Posterior cingulate gyrus (tissue), 11 donors: ENCODE measurements around the gene CDHR3.

Experiments used
- DNase-seq, 10 donors: peaks; one replicate each; pipeline versions ENCODE4 v3.0.0 to v3.0.0-alpha.2; 2020 to 2021; ENCODE audit warnings: mixed read lengths in 3 of 10
- intact Hi-C: fragments of 100-400 bp; cut with DNase I; formaldehyde crosslinking; loops from one replicate; pipeline ENCODE4 v1.15.1; 2023

CDHR3 gene

DNA sequence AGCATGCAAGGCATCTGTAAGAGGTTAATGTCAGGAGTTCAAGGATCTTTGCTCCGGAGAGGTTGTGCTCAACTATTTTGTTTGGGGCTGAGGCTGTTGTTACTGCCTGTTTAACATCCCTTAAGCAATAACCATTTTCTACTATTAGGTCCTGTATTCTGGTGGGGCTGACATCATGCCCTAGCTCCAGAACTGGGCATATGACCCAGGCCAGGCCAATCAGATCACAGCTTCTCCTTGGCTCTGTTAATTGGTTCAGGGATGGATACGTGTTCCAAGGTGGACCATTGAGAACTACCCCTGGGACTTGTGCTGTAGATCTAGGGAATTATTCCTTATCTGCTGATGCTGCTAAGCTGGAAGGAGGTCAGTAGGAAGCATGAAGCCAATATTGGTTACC lies 82.1 kb downstream of the CDHR3 start:
- intact Hi-C loops: loop anchor here (10.0 kb wide), 1 partner anchor 110 kb away; no protein-coding TSS in a partner anchor
- DNase-seq: no peak

DNA sequence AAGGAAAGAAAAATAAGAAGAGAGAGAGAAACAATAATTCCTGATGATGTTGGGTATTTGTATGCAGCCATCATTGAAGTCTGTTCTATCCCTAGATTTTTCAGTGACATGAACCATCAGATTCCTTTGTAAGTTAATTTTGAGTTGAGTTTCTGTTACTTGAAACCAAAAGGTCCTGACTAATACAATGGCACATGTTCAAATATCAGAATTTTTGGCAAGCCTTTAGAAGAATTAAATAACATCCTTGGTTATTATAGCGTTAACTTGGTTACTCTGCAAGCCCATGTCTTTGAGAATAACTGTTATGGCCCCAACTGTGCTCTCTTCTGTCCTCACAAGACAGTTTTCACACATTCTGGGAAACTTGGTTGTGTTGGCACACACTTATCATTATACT lies 82.5 kb downstream of the CDHR3 start:
- intact Hi-C loops: loop anchor here (10.0 kb wide), 1 partner anchor 111 kb away; no protein-coding TSS in a partner anchor
- DNase-seq: no peak

DNA sequence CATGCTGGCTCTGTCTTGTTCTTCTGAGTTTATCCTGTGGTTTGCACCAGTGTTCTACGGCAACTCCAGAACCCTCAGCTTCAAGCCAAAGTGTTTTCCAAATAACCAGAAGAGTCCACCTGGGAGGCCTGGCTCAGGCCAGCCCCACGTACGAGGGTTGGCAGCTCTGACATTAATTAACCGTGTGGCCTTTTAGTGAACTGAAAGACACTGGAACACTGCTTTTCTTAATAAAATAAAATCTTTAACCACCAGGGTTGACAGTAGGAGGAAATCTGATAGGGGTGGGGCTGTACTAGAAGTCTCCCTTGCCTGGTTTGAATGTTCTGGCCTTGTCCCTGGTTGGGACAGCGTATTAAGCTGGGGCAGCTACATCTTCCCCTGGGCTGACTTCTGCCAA lies 84.1 kb downstream of the CDHR3 start:
- no peak for DNase-seq
- intact Hi-C loops: loop anchor here (10.0 kb wide), 1 partner anchor 112 kb away; no protein-coding TSS in a partner anchor

DNA sequence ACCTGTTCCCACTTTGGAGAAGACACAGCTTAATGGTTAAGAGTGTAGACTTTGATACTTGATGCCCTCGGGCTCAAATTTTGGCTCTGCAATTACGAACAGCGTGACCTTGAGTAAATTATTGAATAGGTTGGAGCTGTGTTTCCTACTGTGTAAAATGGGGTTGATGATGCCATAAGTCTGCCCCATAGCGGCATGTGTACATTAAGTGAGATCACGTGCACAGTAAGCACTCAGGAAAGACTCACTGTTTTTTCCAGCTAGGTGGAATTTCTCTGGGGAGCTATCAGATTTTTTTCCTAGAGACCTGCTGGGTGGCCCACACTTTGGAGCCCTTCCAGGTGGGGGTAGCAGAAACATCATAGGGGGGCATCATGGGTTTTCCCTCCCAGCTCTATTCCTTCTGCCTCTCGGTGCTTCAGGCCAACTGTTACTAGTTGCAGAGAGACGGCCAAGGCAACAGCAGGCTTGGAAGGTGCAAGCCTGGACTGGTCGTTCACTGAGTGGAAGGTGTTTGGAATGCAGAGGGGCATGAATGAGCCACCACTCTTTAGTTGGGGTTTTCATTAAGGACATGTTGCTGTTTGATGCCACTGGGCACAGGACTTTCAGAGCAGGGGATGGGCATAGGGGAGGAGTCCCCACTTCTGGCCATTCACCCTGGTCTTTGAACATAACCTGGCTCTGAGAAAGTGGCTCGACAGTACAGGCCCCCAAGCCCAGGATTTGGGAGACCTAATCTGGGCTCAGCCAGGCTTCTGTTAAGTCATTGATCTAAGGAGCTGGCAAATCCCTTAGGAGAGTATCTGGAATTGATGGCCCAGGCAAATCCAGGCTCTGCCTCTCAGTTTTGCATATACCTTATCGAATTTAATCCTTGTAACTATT lies 85.0 kb downstream of the CDHR3 start:
- intact Hi-C loops: loop anchor here (10.0 kb wide), 1 partner anchor 113 kb away; no protein-coding TSS in a partner anchor
- no peak for DNase-seq

DNA sequence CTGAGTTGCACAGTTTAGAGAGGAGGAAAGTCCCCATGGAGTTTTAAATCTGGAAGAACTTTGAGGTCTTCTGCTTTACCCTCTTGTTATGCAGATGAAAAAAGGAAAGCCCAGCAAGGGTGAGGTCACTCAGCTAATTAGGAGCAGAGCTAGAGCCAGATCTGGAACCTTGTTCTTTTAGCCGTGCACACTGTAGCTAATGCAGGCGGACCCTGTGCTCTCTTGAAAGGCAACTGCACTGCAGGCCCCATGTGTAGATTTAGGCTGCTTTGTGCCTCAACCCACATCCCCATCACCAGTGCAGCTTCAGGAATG lies 85.6 kb downstream of the CDHR3 start:
- intact Hi-C loops: loop anchor here (10.0 kb wide), 1 partner anchor 114 kb away; no protein-coding TSS in a partner anchor
- no peak for DNase-seq

DNA sequence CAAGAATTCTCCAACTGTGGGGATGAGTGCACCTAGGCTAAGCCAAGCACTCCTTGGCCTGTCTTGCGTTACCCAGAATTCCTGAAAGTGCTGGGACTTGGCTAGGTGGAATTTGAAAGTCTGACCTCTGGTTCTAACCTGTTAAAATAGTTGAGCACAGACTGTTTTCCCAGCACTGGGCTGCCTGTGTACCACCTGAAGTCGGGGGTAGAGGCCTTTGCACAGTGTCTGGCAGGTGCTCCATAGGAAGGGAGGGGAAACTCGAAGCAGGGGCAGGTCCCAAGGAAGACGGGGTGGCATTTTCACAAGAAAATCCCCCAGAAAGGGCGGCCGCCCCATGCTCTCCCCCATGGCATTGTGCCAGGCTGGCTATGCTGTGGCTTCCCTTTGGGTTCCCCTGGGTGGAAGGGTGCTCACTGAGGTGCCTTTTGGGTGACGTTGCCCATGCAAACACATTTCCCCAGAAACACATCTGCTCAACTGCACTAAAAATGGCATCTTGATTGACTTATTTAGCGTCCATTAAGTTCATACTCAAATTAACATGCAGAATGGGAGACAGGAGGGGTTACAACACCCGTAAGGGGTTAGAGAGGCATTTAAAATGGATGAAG lies 86.2 kb downstream of the CDHR3 start:
- intact Hi-C loops: loop anchor here (10.0 kb wide), 1 partner anchor 114 kb away; no protein-coding TSS in a partner anchor
- no peak for DNase-seq

DNA sequence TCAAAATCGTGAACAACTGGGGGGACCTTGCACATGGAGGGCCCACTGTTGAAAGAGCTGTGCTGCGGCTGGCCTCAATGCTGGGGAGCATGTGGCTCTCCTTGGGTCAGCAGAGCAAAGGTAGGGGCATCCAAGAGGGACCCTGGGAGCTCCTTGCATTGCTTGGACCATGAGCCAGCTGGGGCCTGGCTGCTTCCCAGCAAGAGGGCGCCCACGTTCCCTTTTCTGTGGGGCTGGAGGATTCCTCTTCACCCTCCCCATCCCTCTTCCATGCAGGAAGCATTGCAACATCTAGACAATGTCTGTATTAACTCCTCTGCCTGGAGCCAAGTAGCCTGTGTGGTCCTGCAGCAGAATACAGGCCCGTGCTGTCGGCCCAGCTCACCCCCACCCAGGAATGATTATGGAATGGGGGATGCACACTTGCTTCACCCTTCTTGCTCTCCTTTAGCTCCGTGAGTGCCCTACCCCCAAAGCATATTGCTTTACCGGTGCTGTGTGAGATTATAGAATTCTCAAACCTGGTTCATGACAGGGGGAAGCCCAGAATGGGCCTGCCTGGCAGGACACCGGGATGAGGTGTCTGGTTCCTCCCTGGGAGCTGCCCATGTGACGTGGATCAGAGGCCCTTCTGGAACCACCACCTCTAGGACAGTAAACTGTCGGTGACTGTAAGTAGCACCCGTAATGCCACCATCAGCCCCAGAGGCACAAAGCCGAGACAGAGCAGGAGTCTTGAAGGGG lies 87.1 kb downstream of the CDHR3 start:
- intact Hi-C loops: no loop called here
- DNase-seq: peak in 5 of 10 donors; percentile 28 to 83 (median 58)

DNA sequence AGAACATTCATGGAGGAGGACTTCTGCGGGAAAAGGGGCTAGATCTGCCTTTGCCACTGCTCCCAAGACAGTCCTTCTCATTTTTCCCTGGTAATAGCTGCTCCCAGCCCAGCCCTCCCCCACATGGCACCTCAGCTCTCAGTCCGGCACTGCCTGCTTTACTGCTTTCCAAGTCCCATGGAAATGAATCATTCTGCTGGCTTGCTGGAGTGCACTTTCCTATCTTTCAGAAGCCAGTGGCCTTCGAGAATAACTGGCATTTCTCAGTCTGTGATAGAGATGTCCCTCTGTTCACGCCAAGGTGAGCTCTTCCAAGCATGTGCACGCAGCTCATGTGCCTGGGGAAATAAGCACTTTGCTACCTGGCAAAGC lies 87.7 kb downstream of the CDHR3 start:
- intact Hi-C loops: no loop called here
- DNase-seq: peak in 2 of 10 donors; percentile 35 to 36

DNA sequence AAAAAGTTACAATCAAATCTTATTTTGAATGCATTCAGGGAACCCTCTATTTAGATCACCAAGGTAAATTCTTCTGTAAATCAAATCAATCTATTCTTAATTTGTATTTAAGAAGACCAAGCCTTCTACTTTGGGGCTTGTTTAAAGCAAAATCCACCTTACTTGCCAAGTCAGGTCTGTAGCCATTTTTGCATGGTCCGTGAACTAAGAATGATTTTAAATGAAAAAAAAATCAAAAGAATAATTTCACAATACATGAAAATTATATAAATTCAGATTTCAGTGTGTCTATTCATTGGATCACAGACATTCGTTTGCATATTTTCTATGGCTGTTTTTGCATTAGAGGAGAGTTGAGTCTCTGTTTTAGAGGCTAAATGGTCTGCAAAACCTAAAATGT lies 89.6 kb downstream of the CDHR3 start:
- no peak for DNase-seq
- intact Hi-C loops: no loop called here

DNA sequence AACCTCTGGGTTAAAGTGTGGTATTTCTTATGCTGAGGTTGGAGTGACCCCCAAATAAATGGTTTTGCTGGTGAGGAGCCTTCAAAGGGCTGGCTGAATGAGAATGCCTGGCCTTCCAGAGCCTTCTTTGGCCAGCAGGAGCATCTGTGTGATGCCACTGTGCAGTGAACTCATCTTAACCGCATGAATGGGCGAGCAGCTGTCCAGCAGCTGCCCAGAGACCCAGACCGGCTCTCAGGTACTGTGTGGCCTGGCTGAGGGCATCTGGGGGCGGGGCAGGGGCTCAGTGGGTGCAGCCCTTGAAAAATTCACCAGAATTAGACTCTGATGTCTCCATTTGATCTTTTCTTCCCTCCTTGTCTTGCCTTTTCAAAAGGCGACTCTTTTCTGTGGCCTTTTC lies 90.0 kb downstream of the CDHR3 start:
- intact Hi-C loops: no loop called here
- DNase-seq: no peak

DNA sequence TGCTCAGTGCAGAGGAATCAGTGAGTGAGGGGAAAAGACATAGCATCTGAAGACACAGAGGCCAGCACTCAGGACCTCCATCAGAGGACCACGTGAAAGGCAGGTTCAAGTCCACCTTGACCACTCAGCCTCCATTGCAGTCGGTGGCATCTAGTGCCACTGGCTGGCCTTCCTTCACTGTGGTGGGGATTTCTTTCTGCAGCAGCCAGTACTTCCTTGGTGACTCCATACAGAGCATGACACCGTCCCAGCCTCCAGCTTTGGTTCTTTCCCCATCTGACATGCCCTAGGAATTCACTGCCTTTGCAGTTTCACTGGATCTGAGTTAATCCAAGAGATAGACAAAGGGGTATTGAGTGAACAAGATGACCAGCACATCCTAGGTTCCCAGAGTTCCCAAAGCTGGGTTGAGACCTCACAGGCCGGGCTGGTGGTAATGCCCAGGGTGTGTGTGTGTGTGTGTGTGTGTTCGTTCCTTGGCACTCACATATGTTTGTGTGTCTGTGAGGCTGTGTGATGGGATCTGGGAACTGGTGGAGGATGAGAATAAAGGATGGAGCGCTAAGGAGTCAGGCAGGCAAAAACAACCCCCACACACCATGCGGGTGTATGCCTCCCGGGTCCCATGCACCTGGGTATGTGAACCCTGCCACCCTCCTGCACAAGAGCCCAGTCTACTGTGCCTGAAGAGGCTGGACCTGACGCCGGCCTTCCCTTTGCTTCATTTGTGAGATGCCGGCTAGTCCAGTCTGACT lies 91.3 kb downstream of the CDHR3 start:
- peak in 1 of 10 donors; percentile 72 for DNase-seq
- intact Hi-C loops: no loop called here

DNA sequence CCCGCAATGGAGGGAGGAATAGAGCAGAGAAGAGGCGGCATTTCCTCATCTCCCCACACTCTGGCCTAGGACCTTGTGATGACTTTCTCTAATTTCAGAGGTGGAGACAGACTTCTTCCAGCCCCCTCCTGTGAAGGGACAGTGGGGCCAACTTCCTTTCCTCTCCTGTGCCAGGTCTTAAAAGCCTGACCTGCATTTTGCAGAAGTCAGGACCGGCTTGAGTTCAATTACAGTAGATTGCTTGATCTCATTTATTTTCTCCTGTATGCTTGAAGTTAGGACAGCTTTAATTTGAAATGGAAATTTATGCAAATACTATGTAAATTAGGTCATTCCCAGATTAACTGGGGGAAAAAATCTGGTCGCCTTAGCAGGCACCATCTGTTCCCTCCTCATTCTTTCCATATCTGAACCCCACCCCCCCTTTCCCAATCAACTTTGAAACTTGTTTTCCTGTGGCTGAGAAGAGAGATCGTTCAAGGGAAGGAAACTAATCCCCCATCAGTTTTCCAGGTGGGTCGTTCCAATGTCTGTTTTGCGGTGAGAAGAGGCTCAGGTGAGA lies 92.0 kb downstream of the CDHR3 start:
- no peak for DNase-seq
- intact Hi-C loops: no loop called here

DNA sequence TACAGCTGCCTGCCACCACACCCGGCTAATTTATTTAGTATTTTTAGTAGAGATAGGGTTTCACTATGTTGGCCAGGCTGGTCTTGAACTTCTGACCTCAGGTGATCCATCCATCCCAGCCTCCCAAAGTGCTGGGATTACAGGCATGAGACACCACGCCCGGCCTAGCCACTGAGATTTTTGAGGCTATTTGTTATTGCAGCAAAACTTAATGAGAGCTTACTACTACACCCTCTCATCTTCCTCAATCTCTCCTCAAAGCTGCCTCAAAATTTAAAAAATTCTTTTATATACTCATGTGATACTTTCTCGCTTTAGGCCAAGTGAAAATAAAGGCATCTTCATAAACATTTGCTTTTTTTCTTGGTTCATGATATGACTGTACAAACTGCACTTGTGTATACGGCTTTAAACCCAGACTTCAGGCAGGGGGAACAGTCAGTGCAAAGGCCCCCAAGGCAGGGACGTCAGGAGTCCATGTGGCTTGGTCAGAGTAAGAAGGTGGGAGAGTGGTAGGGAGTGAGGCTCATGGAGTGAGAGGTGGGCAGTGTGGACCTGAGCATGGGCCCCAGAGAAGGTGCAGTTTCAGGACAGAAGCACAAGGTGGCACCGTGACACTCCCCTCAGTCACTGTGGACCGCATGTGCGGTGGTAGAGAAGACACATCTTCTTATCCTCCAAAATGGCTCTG lies 93.6 kb downstream of the CDHR3 start:
- intact Hi-C loops: loop anchor here (1.0 kb wide), 1 partner anchor 97 kb away; no protein-coding TSS in a partner anchor
- peak; percentile 54 to 97 (median 78) for DNase-seq

DNA sequence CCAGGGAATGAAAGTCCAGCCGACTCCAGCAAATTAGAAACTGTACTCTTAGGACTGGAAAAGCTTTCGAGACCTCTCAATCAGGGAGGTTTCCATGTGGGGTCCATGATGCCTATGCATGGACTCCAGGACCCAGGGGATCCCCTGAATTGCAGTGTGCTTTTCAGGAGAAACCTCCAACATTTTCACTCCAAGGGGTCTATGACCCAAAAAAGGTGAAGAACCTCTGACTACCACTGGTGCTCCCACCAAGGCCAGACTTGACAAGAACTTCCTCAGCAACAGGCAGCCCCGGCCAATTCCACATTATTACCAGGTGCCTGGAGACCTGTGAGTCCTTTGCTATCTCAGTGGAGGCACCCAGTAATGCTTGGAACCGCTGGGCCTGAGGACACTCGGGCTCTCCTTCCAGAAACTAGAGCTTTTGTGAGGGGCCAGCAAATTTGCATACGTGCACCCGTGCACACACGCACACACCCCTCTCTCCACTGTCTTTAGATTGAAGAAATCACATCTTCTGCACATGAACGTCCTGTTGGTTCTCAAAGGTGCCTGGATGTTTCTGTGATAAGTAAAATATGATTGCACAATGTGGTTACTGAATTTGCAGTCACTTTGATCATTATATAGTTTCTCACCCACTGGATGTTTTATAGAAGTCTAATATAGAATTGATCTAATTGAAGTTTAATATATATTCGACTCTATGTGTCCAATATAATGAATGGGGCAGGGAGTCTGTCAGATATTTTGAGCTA lies 94.3 kb downstream of the CDHR3 start:
- DNase-seq: peak in 1 of 10 donors; percentile 77
- intact Hi-C loops: loop anchor here (1.0 kb wide), 1 partner anchor 96 kb away; no protein-coding TSS in a partner anchor

DNA sequence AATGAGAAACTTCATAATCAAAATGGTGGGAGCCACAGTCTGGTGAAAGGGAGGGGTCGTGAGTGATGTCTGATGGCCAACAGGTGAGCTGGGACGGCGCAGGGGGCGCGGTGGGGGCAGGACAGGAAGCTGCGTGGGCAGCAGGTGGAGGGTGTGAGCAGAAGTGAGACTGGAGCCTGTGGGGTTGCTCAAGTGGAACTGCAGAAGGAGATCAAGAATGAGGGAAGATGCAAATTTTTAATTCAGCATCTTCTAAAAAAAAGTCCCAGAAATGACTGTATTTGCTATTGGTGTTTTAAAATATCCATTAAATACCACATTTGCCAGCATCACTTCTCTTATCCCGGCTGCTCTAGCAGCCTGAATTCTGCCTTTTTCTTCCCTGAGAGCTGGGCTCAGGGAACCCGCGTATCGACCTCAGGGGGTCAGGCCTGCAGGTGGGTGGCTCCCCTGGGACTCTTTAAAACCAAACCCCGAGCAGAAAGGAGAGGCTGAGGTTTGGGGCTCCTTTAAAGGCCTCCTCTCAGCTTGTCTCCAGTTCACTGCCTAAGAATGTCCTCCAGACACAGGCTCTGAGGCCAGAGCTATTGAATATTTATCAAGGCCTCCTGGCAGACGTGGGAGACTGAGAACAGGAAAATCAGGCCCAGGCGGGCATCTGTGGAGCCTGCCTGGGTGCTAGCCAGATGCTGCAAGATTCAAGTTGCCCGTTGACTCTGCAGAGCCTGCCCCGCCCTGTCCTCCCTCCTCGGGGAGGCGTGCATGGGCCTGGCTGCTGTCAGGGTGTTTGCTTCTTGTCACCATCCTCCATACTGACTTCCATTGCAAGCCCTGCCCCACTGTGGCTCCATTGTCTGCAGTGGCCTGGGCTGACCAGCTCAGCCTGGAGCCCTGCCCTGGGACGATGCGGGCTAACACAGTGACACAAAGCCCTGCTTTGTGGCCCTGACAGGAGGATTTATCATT lies 95.2 kb downstream of the CDHR3 start:
- intact Hi-C loops: loop anchor here (1.0 to 2.0 kb wide), 2 partner anchors 55 to 95 kb away; partner anchors contain the start of gene SYPL1
- DNase-seq: peak; percentile 78 to 98 (median 90)

DNA sequence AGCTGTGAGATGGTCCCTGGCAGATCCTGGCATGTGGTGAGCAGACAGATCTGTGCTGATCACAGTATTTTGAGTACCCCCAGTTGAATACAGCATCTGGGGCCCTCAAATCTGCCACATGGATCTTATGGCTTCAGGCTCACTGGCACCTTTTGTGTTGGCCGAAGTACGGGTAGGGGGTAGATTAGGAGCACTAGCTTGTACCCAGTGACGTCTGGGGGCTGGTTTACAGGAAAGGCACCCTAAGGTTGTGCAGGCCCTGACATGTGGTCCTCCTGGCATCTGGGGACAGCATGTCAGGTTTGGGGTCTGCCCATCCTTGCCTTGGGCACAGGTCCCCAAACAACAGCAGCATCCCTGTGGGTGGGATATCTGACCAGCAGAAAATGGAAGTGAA lies 95.9 kb downstream of the CDHR3 start:
- intact Hi-C loops: loop anchor here (2.0 kb wide), 1 partner anchor 54 kb away; the partner anchor contains the start of gene SYPL1
- peak in 1 of 10 donors; percentile 69 for DNase-seq

DNA sequence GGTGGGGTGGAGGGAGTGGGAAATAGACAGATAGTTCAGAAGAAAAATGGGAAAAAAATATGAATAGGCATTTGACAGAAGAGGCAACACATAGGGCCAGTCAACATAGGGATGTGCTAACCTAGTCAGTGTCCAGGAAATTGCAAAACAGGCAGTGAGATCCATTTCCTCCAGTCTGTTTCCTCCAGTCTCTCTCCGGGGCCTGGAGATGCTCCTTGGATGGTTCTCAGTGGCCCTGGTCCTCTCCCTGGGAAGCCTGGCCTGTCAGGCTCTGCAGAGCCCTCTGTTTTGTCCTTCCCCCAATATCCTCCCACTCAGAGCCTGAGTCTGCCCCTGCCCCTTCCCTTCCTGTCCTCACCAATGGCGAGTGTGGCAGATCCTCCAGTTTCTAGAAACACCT lies 96.5 kb downstream of the CDHR3 start:
- intact Hi-C loops: loop anchor here (2.0 kb wide), 1 partner anchor 53 kb away; the partner anchor contains the start of gene SYPL1

More for the DNA sequence above, 96.5 kb downstream of the CDHR3 start:
- DNase-seq: no peak
